GF-D8 (cell line): ENCODE measurements around the gene FAM149A.

Experiments used
- DNase-seq: peaks from one replicate; lab custom pipeline; 2025; lab: John Stamatoyannopoulos, UW

FAM149A gene

GRCh38 chr4:186202490-186203140, 98.1 kb downstream of the FAM149A start:
- DNase-seq = no peak

- DNase-seq = no peak
Observed at GRCh38 chr4:186203406-186203805, 98.9 kb downstream of the FAM149A start.

- no peak for DNase-seq
Observed at GRCh38 chr4:186204103-186204559, 99.6 kb downstream of the FAM149A start.

- no peak for DNase-seq
Observed at GRCh38 chr4:186204686-186205085, 100.2 kb downstream of the FAM149A start.

- no peak for DNase-seq
Observed at GRCh38 chr4:186205156-186205555, 100.7 kb downstream of the FAM149A start.

GRCh38 chr4:186216465-186217024, 112.0 kb downstream of the FAM149A start:
- DNase-seq = no peak

GRCh38 chr4:186217733-186218293, 113.3 kb downstream of the FAM149A start:
- no peak for DNase-seq

- no peak for DNase-seq
Observed at GRCh38 chr4:186221624-186222023, 117.1 kb downstream of the FAM149A start.
